K562 (cell line): ENCODE measurements around the gene GCNT4. TPM values are rescaled to one million over a fixed set of nuclear protein-coding genes. Genes with fewer than 3 reads are reported as not detected.

ENCODE experiments used
- HCFC1 ChIP-seq: IDR thresholded peaks from 2 replicates; pipeline ENCODE4 v1.6.1; 2012; ENCODE audit warnings: low read depth, low read length, improper control_type of control experiment
- HLTF ChIP-seq: fragments of 450-650 bp; IDR thresholded peaks from 2 replicates; pipeline ENCODE4 v1.6.1; 2016
- HNRNPL ChIP-seq: fragments of 200-400 bp; formaldehyde crosslinking; IDR thresholded peaks from 2 replicates; pipeline ENCODE4 v1.6.1; 2017; ENCODE audit warnings: low read depth, mild to moderate bottlenecking, low read length
- JUND ChIP-seq, 2 experiments: IDR thresholded peaks; 2 replicates in 1 of 2; 3 replicates in 1 of 2; pipeline ENCODE4 v1.6.1; 2011; ENCODE audit warnings: borderline replicate concordance in 2 of 2, low read depth in 2 of 2, low read length in 2 of 2, improper control_type of control experiment in 1 of 2, missing biosample characterization in 1 of 2, missing genetic modification characterization in 1 of 2, missing genetic modification reagents in 1 of 2
- L3MBTL2 ChIP-seq: fragments of 450-650 bp; IDR thresholded peaks from 2 replicates; pipeline ENCODE4 v1.6.1; 2016; ENCODE audit warnings: mild to moderate bottlenecking, moderate library complexity
- MBD1 ChIP-seq: fragments of 250-450 bp; sonication (Bioruptor Pico); IDR thresholded peaks from 2 replicates; pipeline ENCODE4 v1.8.0; 2022; ENCODE audit warnings: inconsistent platforms
- POLR2A ChIP-seq: fragments of 450-650 bp; conservative IDR thresholded peaks from 2 replicates; pipeline ENCODE4 v1.6.1; 2016
- TSC22D4 ChIP-seq: fragments of 450-650 bp; IDR thresholded peaks from 2 replicates; pipeline ENCODE4 v1.6.1; 2016; ENCODE audit warnings: missing genetic modification characterization, missing biosample characterization, control low read depth
- polyA plus RNA-seq, 8 experiments: library from polyadenylated mRNA; depleted of rRNA in 4 of 8; stranded (reverse) in 5 of 8; unstranded in 3 of 8; fragments of >200 nt; fragmentation: Nextera tagmentation in 2 of 8; fragmentation: Illumina TruSeq in 1 of 8; extraction: Ambion mirVana in 2 of 8; extraction: Trizol in 1 of 8; gene quantifications; 2 replicates each; pipeline versions ENCODE4 v1.2.1 to v1.2.3, GENCODE V29; 2011 to 2014; ENCODE audit warnings: inconsistent platforms in 1 of 8, missing spikeins in 1 of 8
- total RNA-seq, 7 experiments: library from RNA; depleted of rRNA in 6 of 7; stranded (reverse); fragments of >200 nt in 6 of 7; fragmentation: Illumina TruSeq in 2 of 7; extraction: Trizol in 2 of 7; gene quantifications; 2 replicates each; pipeline versions ENCODE4 v1.2.1 to v1.2.3, GENCODE V29; 2011 to 2021; ENCODE audit warnings: low replicate concordance in 1 of 7
- TF ChIP-seq, protein P1 (sequence below): sonication (generic); formaldehyde crosslinking; IDR thresholded peaks from 2 replicates; pipeline ENCODE4 v1.8.1; 2023; ENCODE audit warnings: mild to moderate bottlenecking, missing genetic modification reagents, moderate library complexity

Gene GCNT4
- total and polyA plus RNA-seq, 9 of the 15 experiments (the other 6 are each of a cell fraction or from before 2014, with no cell fraction given) = 0.01 TPM; not detected in 8

DNA sequence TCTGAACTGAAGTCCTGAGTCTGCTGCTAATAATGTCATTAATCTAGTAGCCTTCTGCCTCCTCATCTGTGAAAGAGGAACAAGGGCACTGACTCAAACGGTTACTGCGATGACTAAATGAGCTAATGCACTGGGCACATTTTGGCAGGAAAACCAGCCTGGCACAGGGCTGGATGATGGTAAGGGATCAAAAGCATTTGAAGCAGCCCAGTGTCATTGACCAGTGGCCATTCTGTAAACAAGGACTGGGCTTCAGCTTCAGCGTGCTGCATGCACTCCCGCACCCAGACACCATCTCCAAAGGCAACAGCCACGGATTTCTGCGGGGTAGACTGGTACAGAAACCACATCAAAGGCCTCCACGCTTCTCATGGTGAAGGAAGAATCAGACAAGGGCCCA is 8.0 kb downstream of the GCNT4 start (continued):
- no peak for TF ChIP-seq MBD1 (CRISPR knock-in tag)
- TF ChIP-seq POLR2A = no peak
- TF ChIP-seq JUND (IDR thresholded peaks at IDR 0.05; ENCODE audit: borderline replicate concordance, low read depth, low read length) = no peak
- no peak for TF ChIP-seq JUND (tag; IDR thresholded peaks at IDR 0.05; ENCODE audit: borderline replicate concordance, low read depth, low read length)
- no peak for TF ChIP-seq TSC22D4 (tag)
- no peak for TF ChIP-seq L3MBTL2
- TF ChIP-seq HCFC1 = no peak
- no peak for TF ChIP-seq HLTF
- TF ChIP-seq, protein P1, sequence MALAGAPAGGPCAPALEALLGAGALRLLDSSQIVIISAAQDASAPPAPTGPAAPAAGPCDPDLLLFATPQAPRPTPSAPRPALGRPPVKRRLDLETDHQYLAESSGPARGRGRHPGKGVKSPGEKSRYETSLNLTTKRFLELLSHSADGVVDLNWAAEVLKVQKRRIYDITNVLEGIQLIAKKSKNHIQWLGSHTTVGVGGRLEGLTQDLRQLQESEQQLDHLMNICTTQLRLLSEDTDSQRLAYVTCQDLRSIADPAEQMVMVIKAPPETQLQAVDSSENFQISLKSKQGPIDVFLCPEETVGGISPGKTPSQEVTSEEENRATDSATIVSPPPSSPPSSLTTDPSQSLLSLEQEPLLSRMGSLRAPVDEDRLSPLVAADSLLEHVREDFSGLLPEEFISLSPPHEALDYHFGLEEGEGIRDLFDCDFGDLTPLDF = no peak
- TF ChIP-seq HNRNPL = no peak
